Gastroesophageal sphincter (tissue), 4 donors: ENCODE measurements around the gene HSPB7. TPM values are rescaled to one million over a fixed set of nuclear protein-coding genes. Genes with fewer than 3 reads are reported as not detected.
"Not testable (repeated sequence)": the region's sequence is repeated elsewhere in the genome, so short reads cannot be mapped to it uniquely, and the experiment has no call there.

ENCODE experiments used
- ATAC-seq: fragments of 150-250 bp; one replicate; pipeline ENCODE4 v1.9.1; 2016; ENCODE audit warnings: mild to moderate bottlenecking, moderate library complexity
- H3K27ac ChIP-seq, 4 donors: fragments of 200-600 bp; sonication (generic) in 3 of 4; 1 replicate in 3 of 4; 2 replicates in 1 of 4; pipeline ENCODE4 v1.5.1; 2016 to 2019
- H3K27me3 ChIP-seq: fragments of 200-600 bp; sonication (generic); one replicate; pipeline ENCODE4 v1.5.1; 2019
- H3K36me3 ChIP-seq, 2 donors: fragments of 200-600 bp; sonication (generic); one replicate each; pipeline ENCODE4 v1.5.1; 2019; ENCODE audit warnings: control low read depth in 1 of 2
- H3K4me1 ChIP-seq, 3 donors: fragments of 200-600 bp; sonication (generic); 1 replicate in 2 of 3; 2 replicates in 1 of 3; pipeline ENCODE4 v1.5.1; 2016 to 2019; ENCODE audit warnings: control low read depth in 2 of 3
- H3K4me3 ChIP-seq, 2 donors: fragments of 200-600 bp; sonication (generic); one replicate each; pipeline ENCODE4 v1.5.1; 2019; ENCODE audit warnings: mild to moderate bottlenecking in 1 of 2, moderate library complexity in 1 of 2
- H3K9me3 ChIP-seq, 3 donors: fragments of 200-600 bp; sonication (generic); one replicate each; pipeline ENCODE4 v1.5.1; 2017 to 2019; ENCODE audit warnings: control low read depth in 2 of 3
- CTCF ChIP-seq, 4 experiments: fragments of 200-600 bp in 2 of 4; fragments of 450-650 bp in 2 of 4; sonication (generic) in 1 of 4; IDR thresholded peaks; one replicate each; pipeline ENCODE4 v1.5.1; 2017 to 2019; ENCODE audit warnings: antibody characterized with exemption in 4 of 4, mild to moderate bottlenecking in 2 of 4, moderate library complexity in 2 of 4
- EP300 ChIP-seq: sonication (generic); formaldehyde crosslinking; IDR thresholded peaks from one replicate; pipeline ENCODE4 v1.6.1; 2017; ENCODE audit warnings: antibody characterized with exemption, mild to moderate bottlenecking
- POLR2A ChIP-seq, 2 donors: fragments of 450-650 bp; IDR thresholded peaks; one replicate each; pipeline ENCODE4 v1.6.1; 2017; ENCODE audit warnings: antibody characterized with exemption in 2 of 2, mild to moderate bottlenecking in 2 of 2, moderate library complexity in 1 of 2
- POLR2AphosphoS5 ChIP-seq: sonication (generic); formaldehyde crosslinking; IDR thresholded peaks from one replicate; pipeline ENCODE4 v1.6.1; 2017; ENCODE audit warnings: antibody characterized with exemption
- WGBS, 2 donors: methylation state at CpG; one replicate each; pipeline ENCODE4 v1.1.5; 2018; ENCODE audit warnings: low coverage in 1 of 2; 5-methylcytosine and 5-hydroxymethylcytosine counted together
- total RNA-seq, 4 donors: library from RNA; depleted of rRNA; stranded (reverse); fragments of >200 nt; gene quantifications; one replicate each; pipeline ENCODE4 v1.1.0, GENCODE V29; 2016

HSPB7 gene
- total RNA-seq, 4 donors from 2014 or later, result 143 to 505 (median 229) TPM

- peak overlapping the region; percentile 0 to 40 for H3K4me3 ChIP-seq
- no peaks in the 10 kb centered on the region for H3K36me3 ChIP-seq
- peaks cover 0 to 18% (median 9%) of the 10 kb centered on the region in 3 donors for H3K4me1 ChIP-seq
- no peaks in the 10 kb centered on the region for H3K9me3 ChIP-seq
- H3K27ac ChIP-seq, result peak overlapping the region in 2 of 4 donors; percentile 41 to 59
- ATAC-seq, result peak; percentile 48
- 0 to 28% methylated on average over 3 to 6 of the region's 33 CpGs for WGBS, 2 donors
- H3K27me3 ChIP-seq, result no peaks in the 10 kb centered on the region
- TF ChIP-seq POLR2AphosphoS5 (no peak), POLR2A (IDR thresholded peaks at IDR 0.05) (no peak)
These were observed 9.1 kb upstream of the HSPB7 start for GRCh38 chr1:16026723-16027484.

- Histone ChIP-seq H3K4me1 (peaks cover 0 to 24% (median 9%) of the 10 kb centered on the region in 3 donors), H3K4me3 (peak overlapping the region in 1 of 2 donors; percentile 40)
- not testable (repeated sequence) for H3K36me3 ChIP-seq, H3K27ac ChIP-seq, H3K9me3 ChIP-seq, H3K27me3 ChIP-seq, ATAC-seq
- 59% methylated on average over 3 of the region's 10 CpGs; no CpG with 5 or more reads in 1 of the 2 donors for WGBS, 2 donors
These were observed 8.5 kb upstream of the HSPB7 start for GRCh38 chr1:16026302-16026701.

- H3K27ac ChIP-seq, result peak overlapping the region in 1 of 4 donors; percentile 92
- no CpG with 5 or more reads among the region's 7 CpGs for WGBS, 2 donors
- H3K4me1 ChIP-seq, result peaks cover 18 to 56% (median 32%) of the 10 kb centered on the region in 3 donors
- no peak overlapping the region for H3K4me3 ChIP-seq
- no peaks in the 10 kb centered on the region for H3K9me3 ChIP-seq
- ATAC-seq, result no peak
- TF ChIP-seq POLR2AphosphoS5 (no peak), POLR2A (IDR thresholded peaks at IDR 0.05) (no peak), EP300 (no peak), CTCF (IDR thresholded peaks at IDR 0.05) (no peak)
- H3K36me3 ChIP-seq, result no peaks in the 10 kb centered on the region
- no peaks in the 10 kb centered on the region for H3K27me3 ChIP-seq
These were observed 5.3 kb upstream of the HSPB7 start for GRCh38 chr1:16023050-16023653.

DNA sequence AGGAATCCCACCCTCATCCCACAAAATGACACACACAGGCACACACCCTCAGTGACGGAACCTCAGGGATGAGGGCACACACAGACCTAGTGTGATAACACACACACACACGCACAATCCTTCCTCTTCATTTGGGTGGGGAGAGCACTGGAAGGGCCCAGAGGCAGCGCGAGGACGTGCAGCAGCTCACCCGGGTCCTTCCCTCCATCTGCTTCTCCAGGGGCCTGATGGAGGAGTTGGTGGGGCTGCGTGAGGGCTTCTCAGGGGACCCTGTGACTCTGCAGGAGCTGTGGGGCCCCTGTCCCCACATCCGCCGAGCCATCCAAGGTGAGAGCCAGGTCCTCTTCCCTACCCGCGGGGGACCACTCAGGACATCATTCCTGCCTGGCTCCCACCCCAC is 4.5 kb upstream of the HSPB7 start:
- H3K4me3 ChIP-seq, result no peak overlapping the region
- H3K27me3 ChIP-seq, result no peaks in the 10 kb centered on the region
- TF ChIP-seq POLR2AphosphoS5 (no peak), CTCF (IDR thresholded peaks at IDR 0.05) (no peak), EP300 (no peak), POLR2A (IDR thresholded peaks at IDR 0.05) (no peak)
- H3K9me3 ChIP-seq, result no peaks in the 10 kb centered on the region
- no peak for ATAC-seq
- H3K4me1 ChIP-seq, result peaks cover 18 to 62% (median 35%) of the 10 kb centered on the region in 3 donors
- H3K36me3 ChIP-seq, result no peaks in the 10 kb centered on the region
- H3K27ac ChIP-seq, result peak overlapping the region in 3 of 4 donors; percentile 91 to 95 (median 92)
- WGBS, 2 donors, result 67 to 100% methylated on average over 1 to 5 of the region's 11 CpGs

DNA sequence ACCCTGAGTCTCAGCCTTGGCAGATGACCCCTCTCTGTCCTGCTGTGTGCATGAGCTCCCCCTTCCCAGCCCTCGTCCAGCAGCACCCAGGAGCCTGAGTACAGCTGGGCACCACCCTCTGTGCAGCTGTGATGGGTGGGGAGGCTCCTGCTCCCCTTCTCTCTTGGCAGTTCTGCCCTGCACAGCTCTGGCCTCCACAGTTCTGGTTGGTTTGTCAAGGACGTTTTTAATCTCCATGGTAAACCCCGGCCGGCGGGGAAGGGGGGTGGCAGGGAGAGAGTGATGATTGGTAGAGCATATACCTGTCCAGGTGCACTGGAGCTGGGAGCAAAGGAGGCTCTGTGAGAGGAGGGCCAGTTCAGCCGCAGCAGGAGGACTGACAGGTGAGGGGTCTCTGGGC is 3.8 kb upstream of the HSPB7 start, which contains the start of gene CLCNKA:
TSS of gene CLCNKA (plus strand) at position 356 of the 400 bp plus-strand sequence. CDS start 584 bp downstream, outside the sequence.
- TF ChIP-seq POLR2A (IDR thresholded peaks at IDR 0.05) (no peak), EP300 (no peak), POLR2AphosphoS5 (no peak), CTCF (IDR thresholded peaks at IDR 0.05) (no peak)
- ATAC-seq, result no peak
- WGBS, 2 donors, result 67% methylated on average over 2 of the region's 6 CpGs; no CpG with 5 or more reads in 1 of the 2 donors

DNA sequence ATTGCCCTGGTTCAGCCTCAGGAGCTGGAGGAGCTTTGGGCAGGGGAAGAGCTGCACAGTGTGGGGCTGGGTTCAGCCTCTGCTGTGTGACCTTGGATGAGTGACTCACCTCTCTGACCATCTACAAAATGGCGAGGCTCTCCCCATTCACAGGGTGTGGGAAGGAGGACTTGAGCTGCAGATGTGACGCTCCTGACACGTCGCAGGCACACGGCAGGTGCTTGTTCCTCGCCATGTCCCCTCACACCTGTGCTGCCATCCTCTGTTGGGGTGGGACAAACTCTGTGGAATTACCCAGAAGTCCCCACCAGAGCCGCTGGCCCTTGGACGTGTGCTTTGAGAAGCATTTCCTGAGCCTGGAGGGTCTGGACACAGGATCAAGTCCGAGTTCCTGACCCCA is 3.0 kb upstream of the HSPB7 start:
- ATAC-seq, H3K9me3 ChIP-seq, H3K36me3 ChIP-seq, H3K4me3 ChIP-seq, H3K27me3 ChIP-seq: not testable (repeated sequence)
- Histone ChIP-seq H3K4me1 (peaks cover 18 to 64% (median 26%) of the 10 kb centered on the region in 3 donors), H3K27ac (peak overlapping the region in 3 of 4 donors; percentile 91 to 95 (median 92))
- 20% methylated on average over 1 of the region's 9 CpGs; no CpG with 5 or more reads in 1 of the 2 donors for WGBS, 2 donors

More for the DNA sequence above, 3.8 kb upstream of the HSPB7 start, which contains the start of gene CLCNKA:
- Histone ChIP-seq H3K4me1 (peaks cover 18 to 62% (median 28%) of the 10 kb centered on the region in 3 donors), H3K4me3 (no peak within 1 kb of the TSS), H3K27me3 (no peaks in the 10 kb centered on the region), H3K9me3 (no peaks in the 10 kb centered on the region), H3K27ac (peak within 1 kb of the TSS in 3 of 4 donors; percentile 91 to 95 (median 92)), H3K36me3 (no peaks in the 10 kb centered on the region)
